ENCODE measurements around the gene TMEM132D. TPM values are rescaled to one million over a fixed set of nuclear protein-coding genes. Genes with fewer than 3 reads are reported as not detected.

Gene TMEM132D
- total RNA-seq, 2 donors from 2014 or later: not detected

DNA sequence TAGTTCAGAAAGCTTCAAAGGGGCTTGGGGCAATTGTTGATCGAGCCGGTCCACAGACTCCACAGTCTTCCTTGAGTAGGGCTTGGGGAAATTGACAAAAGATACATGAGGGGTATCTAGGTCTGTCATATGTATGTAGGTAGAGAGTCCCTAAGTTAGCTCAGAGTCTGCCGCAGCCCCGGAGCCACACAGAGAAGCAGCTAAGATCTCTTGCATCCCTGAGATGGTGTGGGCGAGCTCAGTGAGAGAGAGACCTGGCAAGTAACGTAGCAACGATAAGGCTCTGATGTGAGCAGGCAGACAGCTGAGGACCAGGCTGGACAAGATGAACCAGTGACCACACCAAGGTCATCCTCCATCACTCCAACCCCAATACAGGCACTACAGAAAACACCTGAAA lies 297.6 kb downstream of the TMEM132D start:
- Histone ChIP-seq H3K36me3 (no peaks in the 10 kb centered on the region), H3K27me3 (no peaks in the 10 kb centered on the region), H3K27ac (no peak overlapping the region), H3K4me1 (no peaks in the 10 kb centered on the region), H3K9me3 (peaks cover 0 to 3% of the 10 kb centered on the region in 2 donors), H3K4me3 (no peak overlapping the region)
- DNase-seq (ENCODE audit: low spot score): no peak
- TF ChIP-seq, protein P1, sequence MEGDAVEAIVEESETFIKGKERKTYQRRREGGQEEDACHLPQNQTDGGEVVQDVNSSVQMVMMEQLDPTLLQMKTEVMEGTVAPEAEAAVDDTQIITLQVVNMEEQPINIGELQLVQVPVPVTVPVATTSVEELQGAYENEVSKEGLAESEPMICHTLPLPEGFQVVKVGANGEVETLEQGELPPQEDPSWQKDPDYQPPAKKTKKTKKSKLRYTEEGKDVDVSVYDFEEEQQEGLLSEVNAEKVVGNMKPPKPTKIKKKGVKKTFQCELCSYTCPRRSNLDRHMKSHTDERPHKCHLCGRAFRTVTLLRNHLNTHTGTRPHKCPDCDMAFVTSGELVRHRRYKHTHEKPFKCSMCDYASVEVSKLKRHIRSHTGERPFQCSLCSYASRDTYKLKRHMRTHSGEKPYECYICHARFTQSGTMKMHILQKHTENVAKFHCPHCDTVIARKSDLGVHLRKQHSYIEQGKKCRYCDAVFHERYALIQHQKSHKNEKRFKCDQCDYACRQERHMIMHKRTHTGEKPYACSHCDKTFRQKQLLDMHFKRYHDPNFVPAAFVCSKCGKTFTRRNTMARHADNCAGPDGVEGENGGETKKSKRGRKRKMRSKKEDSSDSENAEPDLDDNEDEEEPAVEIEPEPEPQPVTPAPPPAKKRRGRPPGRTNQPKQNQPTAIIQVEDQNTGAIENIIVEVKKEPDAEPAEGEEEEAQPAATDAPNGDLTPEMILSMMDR (IDR thresholded peaks at IDR 0.05): no peak

DNA sequence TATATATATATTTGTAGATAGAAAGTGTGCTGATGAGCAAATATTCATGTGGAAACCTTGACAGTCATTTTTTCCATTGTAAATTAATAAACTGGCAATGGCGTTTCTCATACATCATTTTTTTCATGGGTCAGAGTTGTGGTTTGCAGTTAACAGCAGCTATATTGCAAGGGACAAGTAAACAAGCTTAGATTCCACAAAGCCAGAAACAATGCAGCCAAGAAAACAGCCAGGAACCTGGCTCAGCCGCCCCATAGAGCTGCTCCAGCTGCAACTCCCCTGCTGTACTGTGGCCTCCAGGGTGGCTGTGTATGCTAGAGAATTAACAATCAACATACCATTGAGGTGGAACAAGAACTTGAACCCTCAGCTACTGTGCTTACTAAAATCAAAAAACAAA lies 298.2 kb downstream of the TMEM132D start:
- DNase-seq (ENCODE audit: low spot score): no peak
- Histone ChIP-seq H3K4me1 (no peaks in the 10 kb centered on the region), H3K27ac (no peak overlapping the region), H3K9me3 (peaks cover 0 to 5% of the 10 kb centered on the region in 2 donors), H3K27me3 (no peaks in the 10 kb centered on the region), H3K36me3 (no peaks in the 10 kb centered on the region), H3K4me3 (no peak overlapping the region)
- TF ChIP-seq, protein P1 (IDR thresholded peaks at IDR 0.05): no peak

DNA sequence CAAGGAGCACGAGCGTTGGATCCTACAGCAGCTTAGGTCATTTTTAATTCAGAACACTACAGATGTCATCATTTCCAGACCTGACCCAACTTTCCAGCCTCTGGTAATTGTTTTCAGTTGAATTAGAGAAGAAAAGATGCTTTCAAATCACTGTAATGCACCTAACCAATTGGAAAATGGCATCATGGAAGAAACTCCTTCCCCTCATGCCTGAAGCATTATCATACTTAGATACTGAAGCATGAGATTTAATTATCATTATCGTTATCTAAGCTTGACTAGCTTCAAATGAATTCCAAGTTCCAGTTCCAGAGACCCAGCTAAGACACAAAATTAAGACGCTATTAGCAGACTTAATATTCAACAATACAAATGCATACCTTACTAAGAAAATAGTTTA lies 299.3 kb downstream of the TMEM132D start:
- H3K9me3 ChIP-seq: peaks cover 0 to 5% of the 10 kb centered on the region in 2 donors

DNA sequence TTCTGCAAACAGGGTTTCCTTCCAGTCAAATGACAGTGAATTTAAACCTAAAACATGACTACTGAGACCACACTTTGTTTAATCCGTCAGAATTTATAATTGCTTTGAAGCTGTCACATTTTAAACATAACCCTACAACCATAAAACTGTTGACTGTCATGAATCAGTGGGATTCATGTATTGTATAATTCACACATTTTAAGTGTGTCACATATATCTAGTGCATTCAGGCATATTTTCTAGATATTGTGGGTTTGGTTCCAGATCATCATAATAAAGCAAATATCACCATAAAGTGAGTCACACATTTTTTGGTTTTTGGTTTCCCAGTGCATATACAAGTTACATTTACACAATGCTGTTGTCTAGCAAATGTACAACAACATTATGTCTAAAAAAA lies 304.4 kb downstream of the TMEM132D start:
- Histone ChIP-seq H3K27ac (no peak overlapping the region), H3K9me3 (peaks cover 0 to 5% of the 10 kb centered on the region in 2 donors), H3K4me3 (no peak overlapping the region), H3K4me1 (no peaks in the 10 kb centered on the region), H3K27me3 (no peaks in the 10 kb centered on the region), H3K36me3 (no peaks in the 10 kb centered on the region)
- TF ChIP-seq, protein P1 (IDR thresholded peaks at IDR 0.05): no peak
- DNase-seq (ENCODE audit: low spot score): no peak

More for the DNA sequence above, 299.3 kb downstream of the TMEM132D start:
- H3K4me3 ChIP-seq: no peak overlapping the region
- TF ChIP-seq, protein P1 (IDR thresholded peaks at IDR 0.05): no peak
- no peaks in the 10 kb centered on the region for H3K4me1 ChIP-seq
- H3K36me3 ChIP-seq: no peaks in the 10 kb centered on the region
- DNase-seq (ENCODE audit: low spot score): no peak
- H3K27ac ChIP-seq: no peak overlapping the region
- no peaks in the 10 kb centered on the region for H3K27me3 ChIP-seq

DNA sequence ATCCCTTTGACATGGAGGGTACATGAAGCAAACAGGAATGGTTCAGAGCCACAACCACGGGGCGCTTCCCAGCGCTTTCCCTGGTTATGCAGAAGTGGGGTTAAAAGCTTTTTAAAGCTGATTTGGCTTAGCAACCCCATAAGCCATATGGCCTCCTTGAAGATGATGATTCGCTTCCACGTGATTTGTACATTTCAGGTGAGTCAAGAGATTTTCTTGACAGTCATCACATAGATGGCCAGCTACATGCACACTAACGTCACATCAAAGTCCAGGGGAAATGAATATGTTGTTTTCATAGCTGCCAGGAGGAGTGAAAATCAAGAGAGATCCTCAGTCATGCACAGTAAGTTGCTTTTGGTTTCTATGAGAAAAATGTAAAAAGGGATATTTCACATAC lies 309.7 kb downstream of the TMEM132D start:
- H3K4me3 ChIP-seq: no peak overlapping the region
- H3K27ac ChIP-seq: no peak overlapping the region
- no peak for DNase-seq (ENCODE audit: low spot score)
- H3K36me3 ChIP-seq: no peaks in the 10 kb centered on the region
- TF ChIP-seq, protein P1 (IDR thresholded peaks at IDR 0.05): no peak
- H3K9me3 ChIP-seq: no peaks in the 10 kb centered on the region
- no peaks in the 10 kb centered on the region for H3K4me1 ChIP-seq
- no peaks in the 10 kb centered on the region for H3K27me3 ChIP-seq

DNA sequence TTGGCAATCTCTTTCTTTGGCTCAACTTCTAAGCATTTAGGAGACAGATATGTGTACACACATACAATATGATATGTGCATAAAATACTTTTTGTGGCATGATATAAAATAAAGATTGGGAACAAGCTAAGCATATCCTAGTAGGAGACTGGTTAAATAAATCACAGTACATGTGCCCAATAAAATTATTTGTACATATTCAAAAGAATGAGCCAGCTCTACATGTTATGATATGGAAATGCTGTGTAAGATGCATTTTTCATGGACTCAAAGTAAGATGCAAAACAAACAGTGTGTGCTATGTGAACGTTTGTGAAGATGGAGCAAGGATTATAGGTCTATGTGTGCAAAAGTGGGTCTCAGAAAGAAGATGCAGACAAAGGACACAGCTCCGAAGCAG lies 311.4 kb downstream of the TMEM132D start:
- TF ChIP-seq, protein P1 (IDR thresholded peaks at IDR 0.05): no peak
- Histone ChIP-seq H3K36me3 (no peaks in the 10 kb centered on the region), H3K9me3 (no peaks in the 10 kb centered on the region), H3K4me1 (no peaks in the 10 kb centered on the region), H3K4me3 (no peak overlapping the region), H3K27ac (no peak overlapping the region), H3K27me3 (no peaks in the 10 kb centered on the region)
- no peak for DNase-seq (ENCODE audit: low spot score)
